HUES64 (cell line): ENCODE data around the gene TBXT.

Source experiments
- H3K27ac ChIP-seq: 2 replicates; pipeline ENCODE4 v1.7.0; 2013; ENCODE audit warnings: low read depth, low read length, inconsistent platforms
- H3K27me3 ChIP-seq: 2 replicates; pipeline ENCODE4 v1.6.1; 2013; ENCODE audit warnings: mild to moderate bottlenecking, low read length; ENCODE audit not compliant: insufficient read depth
- H3K36me3 ChIP-seq: 2 replicates; pipeline ENCODE4 v1.6.1; 2013; ENCODE audit warnings: mild to moderate bottlenecking, low read length; ENCODE audit not compliant: insufficient read depth
- H3K4me1 ChIP-seq: 2 replicates; pipeline ENCODE4 v1.6.1; 2013; ENCODE audit warnings: mild to moderate bottlenecking, low read length, moderate library complexity; ENCODE audit not compliant: insufficient read depth
- H3K4me3 ChIP-seq: 2 replicates; pipeline ENCODE4 v1.5.1; 2013; ENCODE audit warnings: mild to moderate bottlenecking, low read length, moderate library complexity
- H3K9ac ChIP-seq: 2 replicates; pipeline ENCODE4 v1.6.1; 2013; ENCODE audit warnings: mild to moderate bottlenecking, low read depth, low read length
- H3K9me3 ChIP-seq: 2 replicates; pipeline ENCODE4 v1.6.1; 2013; ENCODE audit warnings: low read depth, low read length; ENCODE audit not compliant: insufficient read depth
- WGBS: fragments of 150-250, 120-280 bp; methylation state at CpG from one replicate; pipeline ENCODE4 v1.1.7; 2013; ENCODE audit warnings: missing lambda C conversion rate; 5-methylcytosine and 5-hydroxymethylcytosine counted together

Gene TBXT

DNA sequence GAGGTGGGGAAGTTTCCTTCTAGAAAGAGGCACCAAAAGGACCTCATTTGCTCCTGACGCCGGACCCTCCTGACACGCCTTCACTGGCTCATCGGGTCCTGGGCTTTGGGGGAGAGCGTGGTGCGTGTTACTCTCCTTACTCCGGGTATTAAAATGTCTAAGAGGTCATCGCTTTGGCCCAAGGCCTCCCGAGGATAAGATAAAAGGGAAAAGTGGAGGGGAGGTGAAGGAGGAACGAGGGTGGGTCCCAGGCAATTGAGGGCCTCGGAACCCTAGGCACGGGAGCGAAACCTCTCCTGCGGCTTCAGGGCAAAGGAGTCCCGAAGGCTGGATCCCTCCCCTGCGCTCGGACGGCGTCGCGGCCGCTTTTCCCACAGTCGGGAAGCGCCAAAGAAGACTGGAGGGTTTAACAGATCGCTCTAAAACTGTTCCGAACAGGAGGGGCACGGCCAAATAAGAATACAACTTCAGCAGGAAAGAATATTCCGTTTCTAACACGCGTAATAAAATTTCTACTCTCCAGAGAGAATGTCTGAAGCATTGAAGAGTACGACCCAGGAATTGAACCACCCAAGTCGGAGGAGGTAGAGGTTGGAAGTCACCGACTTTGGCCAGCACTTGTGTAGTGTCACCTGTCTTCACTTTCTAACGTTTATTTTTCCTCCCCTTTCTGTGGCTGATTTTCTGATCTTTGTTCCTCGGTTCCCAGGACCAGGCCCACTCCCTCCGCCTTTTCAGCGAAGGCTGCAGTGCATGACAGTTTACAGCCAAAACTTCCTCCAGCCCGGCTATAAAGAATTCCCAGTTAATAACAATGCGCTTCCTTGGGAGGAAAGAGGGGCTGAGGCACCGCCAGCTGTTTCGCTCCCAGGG, 2.1 kb upstream of the TBXT start:
- Histone ChIP-seq H3K36me3 (no peaks in the 10 kb centered on the region), H3K27ac (no peak overlapping the region), H3K27me3 (peaks cover 99% of the 10 kb centered on the region), H3K9me3 (no peaks in the 10 kb centered on the region), H3K4me1 (peaks cover 44% of the 10 kb centered on the region), H3K9ac (no peak overlapping the region), H3K4me3 (peak overlapping the region; percentile 30)
- WGBS, result 3% methylated on average over 41 of the region's 41 CpGs

DNA sequence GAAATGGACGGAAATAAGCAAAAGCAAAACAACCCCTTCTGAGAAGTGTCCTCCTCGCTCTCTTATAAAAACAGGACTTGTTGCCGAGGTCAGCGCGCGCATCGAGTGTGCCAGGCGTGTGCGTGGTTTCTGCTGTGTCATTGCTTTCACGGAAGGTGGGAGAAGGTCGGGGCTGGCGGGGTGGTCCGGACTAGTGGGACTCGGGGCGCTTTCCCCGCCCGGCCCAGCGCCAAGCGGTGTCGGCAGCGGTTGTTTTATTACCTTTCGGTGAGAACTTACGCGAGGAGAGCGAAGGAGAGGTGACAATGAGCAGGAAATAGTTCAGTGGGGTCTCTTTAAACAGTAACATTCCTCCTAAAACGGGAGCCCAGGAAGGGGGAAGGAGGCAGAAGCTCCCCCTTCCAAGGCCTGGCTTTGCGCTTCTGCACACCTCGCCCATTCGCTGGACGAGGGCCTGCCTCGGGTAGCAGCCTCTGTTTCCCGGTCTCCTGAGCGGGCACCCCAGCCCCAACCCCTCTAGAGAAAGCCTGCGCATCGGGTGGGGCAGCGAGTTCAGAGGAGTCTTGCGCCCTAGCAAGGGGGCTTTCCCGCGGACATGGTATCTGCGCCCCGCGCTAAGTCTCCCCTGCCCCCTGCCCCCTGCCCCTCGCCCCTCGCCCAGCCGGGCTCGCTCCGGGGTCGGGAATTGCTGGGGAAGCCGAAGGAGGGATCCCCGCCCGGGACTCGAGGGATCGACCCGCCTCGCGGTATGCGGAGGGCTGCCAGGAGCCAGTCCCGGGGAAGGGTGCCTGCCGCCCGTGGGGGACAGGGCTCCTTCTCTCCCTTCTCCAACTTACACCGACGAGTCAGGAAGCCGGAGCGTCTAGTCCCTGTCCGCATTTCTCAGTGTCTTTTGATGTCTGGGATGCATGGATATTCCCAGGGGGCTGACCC, 1.2 kb upstream of the TBXT start:
- H3K9ac ChIP-seq, result no peak overlapping the region
- peaks cover 100% of the 10 kb centered on the region for H3K27me3 ChIP-seq
- WGBS, result 1% methylated on average over 65 of the region's 65 CpGs
- peaks cover 44% of the 10 kb centered on the region for H3K4me1 ChIP-seq
- peak overlapping the region; percentile 55 for H3K4me3 ChIP-seq
- H3K36me3 ChIP-seq, result no peaks in the 10 kb centered on the region
- no peaks in the 10 kb centered on the region for H3K9me3 ChIP-seq
- H3K27ac ChIP-seq, result no peak overlapping the region

GRCh38 chr6:166167258-166167731, 356 bp downstream of the TBXT start:
- Histone ChIP-seq H3K36me3 (no peaks in the 10 kb centered on the region), H3K9me3 (no peaks in the 10 kb centered on the region), H3K4me1 (peaks cover 30% of the 10 kb centered on the region), H3K9ac (no peak overlapping the region), H3K27me3 (peaks cover 100% of the 10 kb centered on the region), H3K27ac (no peak overlapping the region), H3K4me3 (peak overlapping the region; percentile 55)
- under 1% methylated on average over 44 of the region's 44 CpGs for WGBS

GRCh38 chr6:166166314-166167257, 1.1 kb downstream of the TBXT start:
- Histone ChIP-seq H3K27ac (no peak overlapping the region), H3K4me1 (peaks cover 26% of the 10 kb centered on the region), H3K36me3 (no peaks in the 10 kb centered on the region), H3K9ac (no peak overlapping the region), H3K4me3 (peak overlapping the region; percentile 55), H3K9me3 (no peaks in the 10 kb centered on the region), H3K27me3 (peaks cover 99% of the 10 kb centered on the region)
- WGBS, result 1% methylated on average over 63 of the region's 63 CpGs

GRCh38 chr6:166165558-166166313, 1.9 kb downstream of the TBXT start:
- H3K4me3 ChIP-seq, result peak overlapping the region; percentile 55; the same call in 1 of the 2 replicates
- peaks cover 93% of the 10 kb centered on the region for H3K27me3 ChIP-seq
- no peak overlapping the region for H3K9ac ChIP-seq
- H3K9me3 ChIP-seq, result no peaks in the 10 kb centered on the region
- WGBS, result 17% methylated on average over 23 of the region's 23 CpGs
- H3K36me3 ChIP-seq, result no peaks in the 10 kb centered on the region
- H3K27ac ChIP-seq, result no peak overlapping the region
- peaks cover 26% of the 10 kb centered on the region for H3K4me1 ChIP-seq

DNA sequence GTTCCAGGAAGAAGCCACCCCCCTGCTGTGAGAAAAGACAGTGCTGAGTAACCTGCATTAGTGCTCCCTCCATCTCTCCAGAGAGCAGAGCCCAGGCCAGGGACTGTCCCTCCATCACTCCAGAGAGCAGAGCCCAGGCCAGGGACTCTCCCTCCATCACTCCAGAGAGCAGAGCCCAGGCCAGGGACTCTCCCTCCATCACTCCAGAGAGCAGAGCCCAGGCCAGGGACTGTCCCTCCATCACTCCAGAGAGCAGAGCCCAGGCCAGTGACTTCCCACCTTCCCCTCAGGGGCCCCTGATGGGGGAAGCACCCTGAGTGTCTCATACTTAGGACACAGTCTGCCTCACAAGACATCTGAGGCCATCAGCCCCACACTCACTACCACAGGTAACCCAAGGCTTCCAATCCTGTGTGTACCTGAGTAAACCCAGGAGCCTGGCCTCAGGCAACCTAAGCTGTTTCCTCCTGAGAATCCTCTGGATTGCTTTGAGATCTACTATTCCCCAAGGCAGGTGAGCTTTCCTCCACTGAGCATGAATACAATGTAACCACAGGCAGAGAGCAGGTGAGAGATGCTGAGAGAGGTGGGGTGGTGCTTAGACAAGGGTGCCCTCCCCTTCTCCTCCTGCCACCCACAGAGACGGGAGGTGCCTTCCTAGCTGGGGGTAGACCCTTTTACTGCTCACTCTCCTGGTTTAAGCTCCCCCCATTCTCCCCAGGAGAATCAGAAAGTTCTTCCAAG, 4.9 kb downstream of the TBXT start:
- peaks cover 71% of the 10 kb centered on the region for H3K27me3 ChIP-seq

GRCh38 chr6:166157930-166158617, 9.6 kb downstream of the TBXT start:
- no peak overlapping the region for H3K4me3 ChIP-seq
- no peaks in the 10 kb centered on the region for H3K36me3 ChIP-seq
- H3K27ac ChIP-seq, result no peak overlapping the region
- 95% methylated on average over 28 of the region's 28 CpGs for WGBS
- H3K27me3 ChIP-seq, result peaks cover 24% of the 10 kb centered on the region
- H3K9ac ChIP-seq, result no peak overlapping the region
- H3K9me3 ChIP-seq, result no peaks in the 10 kb centered on the region
- no peaks in the 10 kb centered on the region for H3K4me1 ChIP-seq

More for the DNA sequence above, 4.9 kb downstream of the TBXT start:
- Histone ChIP-seq H3K9me3 (no peaks in the 10 kb centered on the region), H3K4me3 (no peak overlapping the region), H3K36me3 (no peaks in the 10 kb centered on the region), H3K4me1 (peaks cover 13% of the 10 kb centered on the region), H3K9ac (no peak overlapping the region), H3K27ac (no peak overlapping the region)
- 73% methylated on average over 1 of the region's 1 CpG for WGBS

DNA sequence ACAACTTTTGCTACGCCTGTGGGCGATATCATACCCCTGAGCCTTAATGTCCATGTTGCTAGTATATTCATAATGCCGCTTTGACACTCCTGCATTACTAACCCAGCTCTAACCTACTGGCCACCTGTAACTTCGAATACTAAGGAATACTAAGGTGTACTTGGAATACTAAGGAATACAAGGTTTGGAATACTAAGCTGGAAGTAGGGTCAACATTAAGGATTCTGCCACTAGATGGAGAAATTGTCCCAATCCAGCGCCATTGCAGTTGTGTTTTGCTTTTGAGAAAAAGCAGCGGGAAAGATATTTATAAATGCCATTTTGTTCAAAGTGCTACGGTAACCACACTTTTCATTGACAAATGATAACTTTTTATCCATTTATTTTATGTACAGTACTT, 10.7 kb downstream of the TBXT start:
- no peak overlapping the region for H3K4me3 ChIP-seq
- no peak overlapping the region for H3K27ac ChIP-seq
- 74% methylated on average over 6 of the region's 7 CpGs for WGBS
- H3K9me3 ChIP-seq, result no peaks in the 10 kb centered on the region
- no peaks in the 10 kb centered on the region for H3K4me1 ChIP-seq
- H3K36me3 ChIP-seq, result no peaks in the 10 kb centered on the region
- H3K9ac ChIP-seq, result no peak overlapping the region
- H3K27me3 ChIP-seq, result peaks cover 13% of the 10 kb centered on the region

DNA sequence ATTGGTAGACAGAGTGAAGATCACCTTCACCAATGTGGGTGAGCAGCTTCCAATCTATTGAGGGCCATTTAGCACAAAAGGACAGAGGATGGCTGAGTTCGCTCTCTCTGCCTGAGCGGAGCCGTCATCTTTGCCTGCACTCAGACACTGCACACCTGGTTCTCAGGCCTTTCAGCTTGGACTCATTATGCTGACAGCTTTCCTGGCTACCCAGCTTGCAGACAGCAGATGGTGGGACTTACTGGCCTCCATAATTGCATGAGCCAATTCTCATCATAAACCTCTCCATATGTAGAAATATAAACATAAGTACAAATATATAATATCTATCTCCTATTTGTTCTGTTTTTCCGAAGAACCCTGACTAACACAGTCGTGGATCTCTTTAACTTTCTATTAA, 13.7 kb downstream of the TBXT start:
- H3K36me3 ChIP-seq, result no peaks in the 10 kb centered on the region
- H3K27me3 ChIP-seq, result no peaks in the 10 kb centered on the region
- peaks cover 8% of the 10 kb centered on the region; the same call in 1 of the 2 replicates for H3K9me3 ChIP-seq
- 96% methylated on average over 3 of the region's 5 CpGs for WGBS
- H3K4me3 ChIP-seq, result no peak overlapping the region
- H3K27ac ChIP-seq, result no peak overlapping the region
- no peak overlapping the region for H3K9ac ChIP-seq
- H3K4me1 ChIP-seq, result no peaks in the 10 kb centered on the region
